ENCODE data around the gene ZFP36L2.

The ZFP36L2 gene

DNA sequence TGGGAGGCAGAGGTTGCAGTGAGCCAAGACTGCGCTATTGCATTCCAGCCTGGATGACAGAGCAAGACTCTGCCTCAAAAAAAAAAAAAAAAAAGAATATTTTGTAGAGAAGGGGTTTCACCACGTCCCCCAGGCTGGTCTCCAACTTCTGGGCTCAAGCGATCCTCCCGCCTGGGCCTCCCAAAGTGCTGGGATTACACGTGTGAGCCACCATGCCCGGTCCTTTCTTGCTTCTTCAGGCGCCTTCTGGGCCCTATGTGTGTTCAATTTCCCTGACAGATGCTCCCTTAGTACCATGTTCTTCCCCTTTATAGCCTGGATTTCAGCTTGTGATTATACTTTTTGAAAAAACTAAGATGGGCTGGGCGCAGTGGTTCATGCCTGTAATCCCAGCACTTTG lies 9.8 kb downstream of the ZFP36L2 start:
- TF ChIP-seq, protein P1, sequence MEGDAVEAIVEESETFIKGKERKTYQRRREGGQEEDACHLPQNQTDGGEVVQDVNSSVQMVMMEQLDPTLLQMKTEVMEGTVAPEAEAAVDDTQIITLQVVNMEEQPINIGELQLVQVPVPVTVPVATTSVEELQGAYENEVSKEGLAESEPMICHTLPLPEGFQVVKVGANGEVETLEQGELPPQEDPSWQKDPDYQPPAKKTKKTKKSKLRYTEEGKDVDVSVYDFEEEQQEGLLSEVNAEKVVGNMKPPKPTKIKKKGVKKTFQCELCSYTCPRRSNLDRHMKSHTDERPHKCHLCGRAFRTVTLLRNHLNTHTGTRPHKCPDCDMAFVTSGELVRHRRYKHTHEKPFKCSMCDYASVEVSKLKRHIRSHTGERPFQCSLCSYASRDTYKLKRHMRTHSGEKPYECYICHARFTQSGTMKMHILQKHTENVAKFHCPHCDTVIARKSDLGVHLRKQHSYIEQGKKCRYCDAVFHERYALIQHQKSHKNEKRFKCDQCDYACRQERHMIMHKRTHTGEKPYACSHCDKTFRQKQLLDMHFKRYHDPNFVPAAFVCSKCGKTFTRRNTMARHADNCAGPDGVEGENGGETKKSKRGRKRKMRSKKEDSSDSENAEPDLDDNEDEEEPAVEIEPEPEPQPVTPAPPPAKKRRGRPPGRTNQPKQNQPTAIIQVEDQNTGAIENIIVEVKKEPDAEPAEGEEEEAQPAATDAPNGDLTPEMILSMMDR (IDR thresholded peaks at IDR 0.05; ENCODE audit: insufficient read depth, low read depth, low read length, missing control alignments), result no peak
- H3K4me3 ChIP-seq (ENCODE audit: low read depth, low read length), result no peak overlapping the region
- DNase-seq (ENCODE audit: low read depth), result no peak

DNA sequence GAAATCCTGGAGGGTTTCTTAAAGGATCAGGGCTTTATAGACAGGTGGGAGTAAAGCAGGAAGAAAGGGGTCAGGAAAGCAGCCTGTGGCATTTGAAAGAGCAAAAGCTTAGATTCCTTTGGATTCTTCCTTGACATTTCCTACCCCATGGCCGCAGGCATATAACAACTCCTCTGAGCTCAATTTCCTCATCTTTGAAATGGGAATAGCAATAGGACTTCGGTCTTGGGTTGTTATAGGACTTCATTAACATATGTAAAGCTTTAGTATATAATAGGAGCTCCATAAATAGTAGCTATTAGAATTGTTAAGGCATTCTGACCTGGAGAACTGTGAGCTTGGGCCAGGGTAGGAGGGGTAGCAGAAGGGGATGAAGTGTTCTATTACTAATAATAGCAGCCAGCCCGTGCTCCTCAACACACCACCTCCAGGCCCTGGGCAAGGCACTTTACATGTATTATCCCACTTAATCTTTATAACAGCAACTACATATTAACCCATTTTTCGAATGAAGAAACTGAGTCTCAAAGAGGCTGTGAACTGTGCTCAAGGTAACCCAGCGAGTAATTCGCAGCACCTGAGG lies 10.6 kb downstream of the ZFP36L2 start:
- H3K4me3 ChIP-seq (ENCODE audit: low read depth, low read length), result no peak overlapping the region
- TF ChIP-seq, protein P1 (IDR thresholded peaks at IDR 0.05; ENCODE audit: insufficient read depth, low read depth, low read length, missing control alignments), result no peak
- no peak for DNase-seq (ENCODE audit: low read depth)

- TF ChIP-seq, protein P1 (IDR thresholded peaks at IDR 0.05; ENCODE audit: insufficient read depth, low read depth, low read length, missing control alignments), result no peak
- H3K4me3 ChIP-seq (ENCODE audit: low read depth, low read length), result no peak overlapping the region
- DNase-seq (ENCODE audit: low read depth), result no peak
Measured at GRCh38 chr2:43214253-43214652, 12.2 kb downstream of the ZFP36L2 start.

GRCh38 chr2:43212931-43213330 lies 13.5 kb downstream of the ZFP36L2 start:
- no peak for DNase-seq (ENCODE audit: low read depth)
- TF ChIP-seq, protein P1 (IDR thresholded peaks at IDR 0.05; ENCODE audit: insufficient read depth, low read depth, low read length, missing control alignments), result no peak
- H3K4me3 ChIP-seq (ENCODE audit: low read depth, low read length), result no peak overlapping the region

DNA sequence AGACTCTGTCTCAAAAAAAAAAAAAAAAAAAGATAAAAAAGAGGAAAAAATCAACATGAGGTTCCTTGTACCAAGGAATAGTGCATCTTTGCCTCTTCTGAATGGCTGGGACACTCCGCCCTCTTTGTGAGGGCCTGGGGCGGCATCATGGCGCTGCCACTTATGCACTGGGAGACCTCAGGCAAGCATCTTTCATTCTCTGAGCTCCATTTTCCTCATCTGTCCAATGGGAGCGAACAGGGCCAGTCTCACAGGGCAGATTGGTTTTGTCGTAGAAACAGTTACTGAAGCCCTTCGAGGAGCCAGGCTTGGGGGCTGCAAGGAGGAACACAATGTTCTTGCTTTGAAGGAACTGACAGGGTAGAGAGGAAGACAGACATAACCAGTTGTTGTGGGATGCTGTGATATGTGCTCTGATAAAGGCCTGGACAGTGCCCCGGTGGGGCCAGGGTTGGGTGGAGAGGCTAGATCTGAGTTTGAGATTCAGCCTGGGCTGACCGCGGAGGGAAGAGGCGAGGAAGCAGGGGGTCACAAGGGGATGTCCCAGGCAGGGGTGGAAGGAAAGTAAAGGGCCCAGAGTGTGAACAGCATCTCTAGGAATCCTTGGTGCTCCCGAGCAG lies 14.1 kb downstream of the ZFP36L2 start:
- no peak overlapping the region for H3K4me3 ChIP-seq (ENCODE audit: low read depth, low read length)
- TF ChIP-seq, protein P1 (IDR thresholded peaks at IDR 0.05; ENCODE audit: insufficient read depth, low read depth, low read length, missing control alignments), result no peak
- no peak for DNase-seq (ENCODE audit: low read depth)

- TF ChIP-seq, protein P1 (IDR thresholded peaks at IDR 0.05; ENCODE audit: insufficient read depth, low read depth, low read length, missing control alignments), result no peak
- H3K4me3 ChIP-seq (ENCODE audit: low read depth, low read length), result no peak overlapping the region
- no peak for DNase-seq (ENCODE audit: low read depth)
Measured at GRCh38 chr2:43210467-43211303, 15.7 kb downstream of the ZFP36L2 start.
